ENCODE measurements around the gene CDC26. TPM values are rescaled to one million over a fixed set of nuclear protein-coding genes. Genes with fewer than 3 reads are reported as not detected.

Gene CDC26
- total and polyA plus RNA-seq, 2 experiments from 2014 or later: 39.8 to 77.2 TPM

- no peak for DNase-seq (ENCODE audit: low spot score)
- no peak for TF ChIP-seq CTCF (IDR thresholded peaks at IDR 0.05; ENCODE audit: poor library complexity)
- Histone ChIP-seq H3K4me3 (no peak overlapping the region), H3K27ac (no peak overlapping the region), H4K20me1 (ENCODE audit: insufficient read depth, poor library complexity, severe bottlenecking) (no peaks in the 10 kb centered on the region), H3K9me2 (replicated peaks; ENCODE audit: insufficient read depth) (no peaks in the 10 kb centered on the region), H3K79me2 (no peaks in the 10 kb centered on the region), H3K27me3 (no peaks in the 10 kb centered on the region), H3K4me2 (no peak overlapping the region), H2AFZ (no peak overlapping the region), H3K9me3 (ENCODE audit: low read depth) (no peaks in the 10 kb centered on the region), H3K4me1 (ENCODE audit: insufficient read depth) (no peaks in the 10 kb centered on the region), H3K36me3 (replicated peaks; ENCODE audit: insufficient read depth, low read depth) (no peaks in the 10 kb centered on the region)
- WGBS (ENCODE audit: low lambda C conversion rate, missing lambda C conversion rate): 69% methylated on average over 2 of the region's 2 CpGs
Observed at GRCh38 chr9:113317777-113318176, 42.4 kb upstream of the CDC26 start.

- H3K27ac ChIP-seq: no peak overlapping the region
- H3K4me3 ChIP-seq: no peak overlapping the region
Observed at GRCh38 chr9:113316030-113316429, 40.7 kb upstream of the CDC26 start.

GRCh38 chr9:113315231-113315630, 39.9 kb upstream of the CDC26 start:
- no peaks in the 10 kb centered on the region for H3K79me2 ChIP-seq
- TF ChIP-seq EZH2 (IDR thresholded peaks at IDR 0.05; ENCODE audit: borderline replicate concordance): no peak
- no peak for TF ChIP-seq CTCF (IDR thresholded peaks at IDR 0.05; ENCODE audit: poor library complexity)
- no peak for TF ChIP-seq EZH2phosphoT487 (IDR thresholded peaks at IDR 0.05; ENCODE audit: low read depth, severe bottlenecking, unreplicated experiment)
- no peaks in the 10 kb centered on the region for H3K4me1 ChIP-seq (ENCODE audit: insufficient read depth)
- H3K4me2 ChIP-seq: no peak overlapping the region
- no peaks in the 10 kb centered on the region for H3K36me3 ChIP-seq (replicated peaks; ENCODE audit: insufficient read depth, low read depth)
- no peaks in the 10 kb centered on the region for H4K20me1 ChIP-seq (ENCODE audit: insufficient read depth, poor library complexity, severe bottlenecking)
- H3K9me3 ChIP-seq (ENCODE audit: low read depth): no peaks in the 10 kb centered on the region
- no peaks in the 10 kb centered on the region for H3K27me3 ChIP-seq
- no peaks in the 10 kb centered on the region for H3K9me2 ChIP-seq (replicated peaks; ENCODE audit: insufficient read depth)
- no peak for DNase-seq (ENCODE audit: low spot score)
- H3K27ac ChIP-seq: no peak overlapping the region
- H2AFZ ChIP-seq: no peak overlapping the region
- H3K4me3 ChIP-seq: no peak overlapping the region

More at GRCh38 chr9:113316030-113316429, 40.7 kb upstream of the CDC26 start:
- TF ChIP-seq CTCF (IDR thresholded peaks at IDR 0.05; ENCODE audit: poor library complexity): no peak
- no peak for TF ChIP-seq EZH2phosphoT487 (IDR thresholded peaks at IDR 0.05; ENCODE audit: low read depth, severe bottlenecking, unreplicated experiment)
- TF ChIP-seq EZH2 (IDR thresholded peaks at IDR 0.05; ENCODE audit: borderline replicate concordance): no peak
- Histone ChIP-seq H3K27me3 (no peaks in the 10 kb centered on the region), H3K9me2 (replicated peaks; ENCODE audit: insufficient read depth) (no peaks in the 10 kb centered on the region), H3K9me3 (ENCODE audit: low read depth) (no peaks in the 10 kb centered on the region), H2AFZ (no peak overlapping the region), H3K36me3 (replicated peaks; ENCODE audit: insufficient read depth, low read depth) (no peaks in the 10 kb centered on the region), H3K79me2 (no peaks in the 10 kb centered on the region), H4K20me1 (ENCODE audit: insufficient read depth, poor library complexity, severe bottlenecking) (no peaks in the 10 kb centered on the region), H3K4me2 (no peak overlapping the region), H3K4me1 (ENCODE audit: insufficient read depth) (no peaks in the 10 kb centered on the region)
- no peak for DNase-seq (ENCODE audit: low spot score)
- WGBS (ENCODE audit: low lambda C conversion rate, missing lambda C conversion rate): 86% methylated on average over 4 of the region's 4 CpGs

GRCh38 chr9:113313261-113313660, 37.9 kb upstream of the CDC26 start:
- Histone ChIP-seq H3K79me2 (no peaks in the 10 kb centered on the region), H3K9me3 (ENCODE audit: low read depth) (no peaks in the 10 kb centered on the region), H2AFZ (no peak overlapping the region), H4K20me1 (ENCODE audit: insufficient read depth, poor library complexity, severe bottlenecking) (no peaks in the 10 kb centered on the region), H3K9me2 (replicated peaks; ENCODE audit: insufficient read depth) (no peaks in the 10 kb centered on the region), H3K4me2 (no peak overlapping the region), H3K4me1 (ENCODE audit: insufficient read depth) (no peaks in the 10 kb centered on the region), H3K36me3 (replicated peaks; ENCODE audit: insufficient read depth, low read depth) (no peaks in the 10 kb centered on the region), H3K27me3 (no peaks in the 10 kb centered on the region), H3K27ac (no peak overlapping the region), H3K4me3 (no peak overlapping the region)
- DNase-seq (ENCODE audit: low spot score): no peak
- 68% methylated on average over 5 of the region's 5 CpGs for WGBS (ENCODE audit: low lambda C conversion rate, missing lambda C conversion rate)
- TF ChIP-seq CTCF (IDR thresholded peaks at IDR 0.05; ENCODE audit: poor library complexity) (no peak), EZH2phosphoT487 (IDR thresholded peaks at IDR 0.05; ENCODE audit: low read depth, severe bottlenecking, unreplicated experiment) (no peak), EZH2 (IDR thresholded peaks at IDR 0.05; ENCODE audit: borderline replicate concordance) (no peak)

All from hepatocyte (in vitro differentiated cells).